Uterus (tissue), 2 donors: ENCODE results near the gene SHISAL2A.

Experiments
- POLR2A ChIP-seq, 2 donors: fragments of 450-650 bp; IDR thresholded peaks; one replicate each; pipeline ENCODE4 v1.6.1; 2016; ENCODE audit warnings: antibody characterized with exemption in 2 of 2, mild to moderate bottlenecking in 1 of 2, moderate library complexity in 1 of 2
- TF ChIP-seq, protein P1 (sequence below), 4 experiments: fragments of 200-600 bp in 2 of 4; fragments of 450-650 bp in 2 of 4; sonication (generic) in 2 of 4; IDR thresholded peaks; one replicate each; pipeline ENCODE4 v1.5.1; 2016 to 2019; ENCODE audit warnings: antibody characterized with exemption in 4 of 4, mild to moderate bottlenecking in 2 of 4, moderate library complexity in 1 of 4

DNA sequence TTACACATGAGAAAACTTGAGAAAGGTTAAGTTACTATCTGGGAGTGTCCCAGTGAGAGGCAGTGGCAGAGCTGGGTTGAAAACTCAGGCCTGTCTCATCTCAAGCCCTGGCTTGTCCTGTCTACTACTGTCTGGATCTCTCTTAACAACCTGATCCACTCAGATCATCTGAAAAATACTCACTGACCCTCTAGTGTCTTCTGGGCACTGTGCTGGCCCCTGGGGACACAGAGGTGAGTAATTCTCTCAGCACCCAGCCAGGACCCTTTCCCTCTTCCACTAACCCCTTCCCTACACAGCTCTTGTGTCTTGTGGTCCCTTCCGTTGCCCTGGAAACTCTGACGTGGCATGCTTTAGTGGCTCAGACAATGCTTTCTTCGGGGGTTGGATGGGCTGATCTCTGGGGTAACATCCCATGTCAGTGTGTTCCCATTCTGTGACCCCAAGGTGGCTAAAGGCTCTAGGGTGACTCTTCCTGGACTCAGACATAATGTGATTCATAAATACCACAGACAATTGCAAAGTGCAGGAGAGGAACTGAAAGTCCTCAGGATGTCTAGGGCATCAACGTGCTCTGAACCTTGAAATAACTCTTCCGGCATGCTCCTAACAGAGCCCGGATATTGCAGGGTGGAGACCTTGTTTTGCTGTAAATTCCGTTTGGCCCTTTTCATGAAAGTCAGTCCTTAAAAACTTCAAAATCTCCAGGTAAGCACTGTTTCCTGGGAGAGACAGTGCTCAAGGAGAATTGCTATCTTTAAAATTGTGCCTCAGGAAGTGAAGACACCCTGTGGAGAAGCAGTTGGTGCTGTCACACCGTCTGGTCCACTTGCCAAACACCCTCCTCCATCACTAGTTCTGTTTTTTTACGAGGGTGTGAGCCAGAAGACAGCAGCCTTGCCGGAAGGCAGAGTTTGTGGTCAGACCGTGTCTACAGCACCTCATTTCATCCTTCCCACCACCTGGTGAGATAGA, 4.0 kb downstream of the SHISAL2A start:
- TF ChIP-seq, protein P1, sequence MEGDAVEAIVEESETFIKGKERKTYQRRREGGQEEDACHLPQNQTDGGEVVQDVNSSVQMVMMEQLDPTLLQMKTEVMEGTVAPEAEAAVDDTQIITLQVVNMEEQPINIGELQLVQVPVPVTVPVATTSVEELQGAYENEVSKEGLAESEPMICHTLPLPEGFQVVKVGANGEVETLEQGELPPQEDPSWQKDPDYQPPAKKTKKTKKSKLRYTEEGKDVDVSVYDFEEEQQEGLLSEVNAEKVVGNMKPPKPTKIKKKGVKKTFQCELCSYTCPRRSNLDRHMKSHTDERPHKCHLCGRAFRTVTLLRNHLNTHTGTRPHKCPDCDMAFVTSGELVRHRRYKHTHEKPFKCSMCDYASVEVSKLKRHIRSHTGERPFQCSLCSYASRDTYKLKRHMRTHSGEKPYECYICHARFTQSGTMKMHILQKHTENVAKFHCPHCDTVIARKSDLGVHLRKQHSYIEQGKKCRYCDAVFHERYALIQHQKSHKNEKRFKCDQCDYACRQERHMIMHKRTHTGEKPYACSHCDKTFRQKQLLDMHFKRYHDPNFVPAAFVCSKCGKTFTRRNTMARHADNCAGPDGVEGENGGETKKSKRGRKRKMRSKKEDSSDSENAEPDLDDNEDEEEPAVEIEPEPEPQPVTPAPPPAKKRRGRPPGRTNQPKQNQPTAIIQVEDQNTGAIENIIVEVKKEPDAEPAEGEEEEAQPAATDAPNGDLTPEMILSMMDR (IDR thresholded peaks at IDR 0.05): no peak
- TF ChIP-seq POLR2A (IDR thresholded peaks at IDR 0.05): no peak
